ENCODE measurements around the gene CFAP91. TPM values are rescaled to one million over a fixed set of nuclear protein-coding genes. Genes with fewer than 3 reads are reported as not detected.

CFAP91 gene
- total and polyA plus RNA-seq, 2 donors (not counting 1 experiment from before 2014, with no cell fraction given): 0.48 to 6.4 TPM

DNA sequence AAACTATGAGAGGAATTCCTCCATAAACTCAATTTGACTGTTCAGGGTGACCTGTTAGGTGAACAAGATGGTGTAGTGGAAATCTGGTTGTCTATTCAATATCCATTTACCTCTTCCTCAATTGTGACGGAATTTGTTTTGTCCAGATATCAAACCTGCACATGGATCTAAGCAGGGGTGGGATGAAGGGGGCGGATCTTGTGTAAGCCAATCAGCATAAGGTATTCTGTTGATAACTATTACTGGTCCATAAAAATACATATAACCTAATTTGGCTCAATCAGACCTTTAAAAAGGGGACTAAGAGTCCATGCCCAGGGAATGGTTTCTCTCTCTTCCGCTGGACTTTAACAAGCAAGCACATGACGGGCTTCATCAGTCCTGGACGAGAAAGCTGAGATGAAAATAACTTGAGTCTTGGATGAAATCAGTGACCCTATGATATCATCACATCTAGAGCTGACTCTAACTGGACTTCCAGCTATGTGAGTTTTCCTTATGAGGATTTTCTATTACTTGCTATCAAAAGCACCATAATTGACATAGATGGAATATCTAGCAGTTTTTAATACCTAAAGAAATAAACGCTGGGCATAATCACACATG is 36.8 kb upstream of the CFAP91 start:
- Histone ChIP-seq H3K36me3 (replicated peaks in 1 of 2; ENCODE audit: control extremely low read depth in 1 of 2, control insufficient read depth in 1 of 2, extremely low read depth in 1 of 2, insufficient read depth in 2 of 2, low read length in 1 of 2) (peaks cover 8 to 28% of the 10 kb centered on the region in 2 experiments), H3K9ac (ENCODE audit: low read length) (no peak overlapping the region), H3K27me3 (replicated peaks in 1 of 4; ENCODE audit: control extremely low read depth in 1 of 4, control insufficient read depth in 3 of 4, insufficient read depth in 4 of 4, low read length in 3 of 4) (no peaks in the 10 kb centered on the region), H4K20me1 (ENCODE audit: control insufficient read depth, insufficient read depth, low read length, poor library complexity, severe bottlenecking) (no peaks in the 10 kb centered on the region), H3K4me2 (replicated peaks; ENCODE audit: low read depth, low read length, poor library complexity, severe bottlenecking) (no peak overlapping the region), H3K9me3 (ENCODE audit: control extremely low read depth in 1 of 3, control insufficient read depth in 2 of 3, insufficient read depth in 1 of 3, low read length in 2 of 3) (no peaks in the 10 kb centered on the region), H3K4me3 (ENCODE audit: control extremely low read depth in 1 of 5, extremely low read depth in 1 of 5, insufficient read depth in 1 of 5, low read depth in 2 of 5, low read length in 4 of 5) (no peak overlapping the region), H2AFZ (ENCODE audit: insufficient read depth, low read depth, low read length, poor library complexity, severe bottlenecking) (no peak overlapping the region), H3K4me1 (ENCODE audit: control insufficient read depth in 2 of 2, insufficient read depth in 2 of 2, low read length in 2 of 2) (peaks cover 9 to 15% of the 10 kb centered on the region in 2 donors), H3K79me2 (ENCODE audit: control insufficient read depth, insufficient read depth, low read length) (no peaks in the 10 kb centered on the region), H3K27ac (ENCODE audit: low read length in 2 of 2) (no peak overlapping the region)
- TF ChIP-seq, protein P1, sequence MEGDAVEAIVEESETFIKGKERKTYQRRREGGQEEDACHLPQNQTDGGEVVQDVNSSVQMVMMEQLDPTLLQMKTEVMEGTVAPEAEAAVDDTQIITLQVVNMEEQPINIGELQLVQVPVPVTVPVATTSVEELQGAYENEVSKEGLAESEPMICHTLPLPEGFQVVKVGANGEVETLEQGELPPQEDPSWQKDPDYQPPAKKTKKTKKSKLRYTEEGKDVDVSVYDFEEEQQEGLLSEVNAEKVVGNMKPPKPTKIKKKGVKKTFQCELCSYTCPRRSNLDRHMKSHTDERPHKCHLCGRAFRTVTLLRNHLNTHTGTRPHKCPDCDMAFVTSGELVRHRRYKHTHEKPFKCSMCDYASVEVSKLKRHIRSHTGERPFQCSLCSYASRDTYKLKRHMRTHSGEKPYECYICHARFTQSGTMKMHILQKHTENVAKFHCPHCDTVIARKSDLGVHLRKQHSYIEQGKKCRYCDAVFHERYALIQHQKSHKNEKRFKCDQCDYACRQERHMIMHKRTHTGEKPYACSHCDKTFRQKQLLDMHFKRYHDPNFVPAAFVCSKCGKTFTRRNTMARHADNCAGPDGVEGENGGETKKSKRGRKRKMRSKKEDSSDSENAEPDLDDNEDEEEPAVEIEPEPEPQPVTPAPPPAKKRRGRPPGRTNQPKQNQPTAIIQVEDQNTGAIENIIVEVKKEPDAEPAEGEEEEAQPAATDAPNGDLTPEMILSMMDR (IDR thresholded peaks at IDR 0.05): no peak
- no peak for TF ChIP-seq EZH2 (IDR thresholded peaks at IDR 0.05; ENCODE audit: borderline replicate concordance, insufficient read depth, low read depth, low read length, poor library complexity, severe bottlenecking)
- intact Hi-C loops (cut with micrococcal nuclease): no loop called here
- Mint-ChIP-seq H3K4me3 (no peak overlapping the region), H3K4me1 (peaks cover 44% of the 10 kb centered on the region), H3K27ac (no peak overlapping the region), H3K27me3 (no peaks in the 10 kb centered on the region), H3K9me3 (ENCODE audit: insufficient read depth) (no peaks in the 10 kb centered on the region)
- ATAC-seq (ENCODE audit: low read depth) (no peak), DNase-seq (no peak)
- CTCF ChIA-PET: no interaction called here
- WGBS (ENCODE audit: insufficient coverage): no CpG with 5 or more reads among the region's 6 CpGs
- POLR2A ChIA-PET: no interaction called here

DNA sequence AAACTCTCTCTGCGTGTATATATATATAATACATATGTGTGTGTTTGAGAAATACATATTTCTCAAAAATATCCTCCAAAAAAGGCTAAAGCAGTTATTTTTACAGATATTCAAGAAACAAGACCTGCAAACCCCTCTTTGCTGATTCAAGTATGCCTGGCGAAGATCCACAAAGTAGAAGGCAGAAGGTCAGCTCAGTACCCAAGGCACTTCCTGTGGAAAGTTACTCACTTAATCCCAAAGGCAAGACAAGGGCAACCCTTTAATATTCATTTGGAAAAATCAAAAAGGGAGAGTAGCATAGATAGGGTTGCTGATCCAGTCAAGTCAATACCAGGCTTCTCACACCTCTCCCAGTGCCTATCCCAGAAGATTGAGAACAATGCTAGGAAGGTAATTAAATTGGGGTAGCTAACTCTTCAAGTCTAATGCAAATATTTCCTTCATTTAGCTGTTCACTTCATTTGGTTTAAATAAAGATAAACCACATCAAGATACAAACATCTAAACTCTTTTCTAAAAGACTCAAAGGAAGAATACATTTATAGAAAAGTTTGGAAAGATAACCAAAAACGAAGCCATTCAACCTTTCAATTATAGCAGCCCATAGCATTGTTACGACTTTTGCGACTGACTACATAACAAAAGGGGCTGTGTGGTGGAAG is 32.8 kb upstream of the CFAP91 start:
- peaks cover 18% of the 10 kb centered on the region for H3K4me1 Mint-ChIP-seq
- ChIA-PET POLR2A (no interaction called here), CTCF (no interaction called here)
- Histone ChIP-seq H3K4me2 (replicated peaks; ENCODE audit: low read depth, low read length, poor library complexity, severe bottlenecking) (no peak overlapping the region), H4K20me1 (ENCODE audit: control insufficient read depth, insufficient read depth, low read length, poor library complexity, severe bottlenecking) (no peaks in the 10 kb centered on the region), H3K79me2 (ENCODE audit: control insufficient read depth, insufficient read depth, low read length) (peaks cover 4% of the 10 kb centered on the region), H3K9me3 (ENCODE audit: control extremely low read depth in 1 of 3, control insufficient read depth in 2 of 3, insufficient read depth in 1 of 3, low read length in 2 of 3) (no peaks in the 10 kb centered on the region), H2AFZ (ENCODE audit: insufficient read depth, low read depth, low read length, poor library complexity, severe bottlenecking) (no peak overlapping the region), H3K9ac (ENCODE audit: low read length) (no peak overlapping the region), H3K4me3 (ENCODE audit: control extremely low read depth in 1 of 5, extremely low read depth in 1 of 5, insufficient read depth in 1 of 5, low read depth in 2 of 5, low read length in 4 of 5) (no peak overlapping the region), H3K4me1 (ENCODE audit: control insufficient read depth in 2 of 2, insufficient read depth in 2 of 2, low read length in 2 of 2) (peaks cover under 1 to 4% of the 10 kb centered on the region in 2 donors), H3K27ac (ENCODE audit: low read length in 2 of 2) (peak overlapping the region in 1 of 2 donors; percentile 32), H3K36me3 (replicated peaks in 1 of 2; ENCODE audit: control extremely low read depth in 1 of 2, control insufficient read depth in 1 of 2, extremely low read depth in 1 of 2, insufficient read depth in 2 of 2, low read length in 1 of 2) (peaks cover 8 to 61% of the 10 kb centered on the region in 2 experiments), H3K27me3 (replicated peaks in 1 of 4; ENCODE audit: control extremely low read depth in 1 of 4, control insufficient read depth in 3 of 4, insufficient read depth in 4 of 4, low read length in 3 of 4) (no peaks in the 10 kb centered on the region)
- H3K27ac Mint-ChIP-seq: peak overlapping the region; percentile 10
- H3K9me3 Mint-ChIP-seq (ENCODE audit: insufficient read depth): no peaks in the 10 kb centered on the region
- no peak overlapping the region for H3K4me3 Mint-ChIP-seq
- H3K27me3 Mint-ChIP-seq: no peaks in the 10 kb centered on the region
- intact Hi-C loops (cut with micrococcal nuclease): loop anchor here (10.0 kb wide), 1 partner anchor 675 kb away; the partner anchor contains the start of gene LRRC58
- no peak for TF ChIP-seq EZH2 (IDR thresholded peaks at IDR 0.05; ENCODE audit: borderline replicate concordance, insufficient read depth, low read depth, low read length, poor library complexity, severe bottlenecking)
- TF ChIP-seq, protein P1 (IDR thresholded peaks at IDR 0.05): no peak
- no peak for ATAC-seq (ENCODE audit: low read depth)
- DNase-seq: no peak
- WGBS (ENCODE audit: insufficient coverage): 100% methylated on average over 1 of the region's 5 CpGs
